ENCODE data around the gene TRMO. TPM values are rescaled to one million over a fixed set of nuclear protein-coding genes. Genes with fewer than 3 reads are reported as not detected.
A peak's percentile ranks its signal among the peaks of the same experiment; 100 is the strongest.

The TRMO gene
- total RNA-seq, 1 donor: 23.9 TPM

DNA sequence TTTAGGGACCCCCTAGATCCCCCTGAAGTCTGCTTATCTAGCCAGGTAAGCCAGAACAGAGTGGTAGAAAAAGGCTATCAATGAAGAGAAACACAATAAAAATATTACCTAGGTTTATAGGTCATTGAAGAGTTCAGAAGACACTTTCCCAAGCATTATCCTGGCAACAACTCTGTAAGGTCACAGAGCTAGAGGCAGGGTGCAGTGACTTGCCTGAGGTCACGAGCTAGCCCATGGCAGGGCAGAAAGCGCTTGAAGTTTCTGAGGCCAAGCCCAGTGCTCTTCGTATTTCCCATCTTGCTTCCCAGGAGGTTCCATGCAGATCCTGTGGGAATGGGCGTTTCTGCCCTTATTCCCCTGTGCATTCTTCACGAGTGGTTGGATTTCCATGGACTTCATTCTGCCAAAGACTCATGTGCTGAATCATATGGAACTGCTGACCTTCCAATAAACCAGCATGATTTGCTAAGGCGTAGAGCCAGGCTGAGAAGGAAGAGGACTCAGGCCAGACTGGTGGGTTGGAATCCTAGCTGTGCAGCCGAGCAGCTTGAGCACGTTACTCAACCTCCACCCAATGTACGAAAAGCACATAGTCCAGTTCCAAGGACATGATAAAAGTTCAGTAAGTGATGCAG is 22.1 kb downstream of the TRMO start:
- H3K79me2 ChIP-seq (ENCODE audit: insufficient read depth, low read length): peaks cover 3% of the 10 kb centered on the region
- no peak for DNase-seq (ENCODE audit: insufficient read length, low spot score, missing footprints)
- H3K4me3 ChIP-seq (ENCODE audit: insufficient read depth, low read length): peak overlapping the region; percentile 6
- H3K9me3 ChIP-seq (ENCODE audit: low read depth, low read length): no peaks in the 10 kb centered on the region
- TF ChIP-seq, protein P1, sequence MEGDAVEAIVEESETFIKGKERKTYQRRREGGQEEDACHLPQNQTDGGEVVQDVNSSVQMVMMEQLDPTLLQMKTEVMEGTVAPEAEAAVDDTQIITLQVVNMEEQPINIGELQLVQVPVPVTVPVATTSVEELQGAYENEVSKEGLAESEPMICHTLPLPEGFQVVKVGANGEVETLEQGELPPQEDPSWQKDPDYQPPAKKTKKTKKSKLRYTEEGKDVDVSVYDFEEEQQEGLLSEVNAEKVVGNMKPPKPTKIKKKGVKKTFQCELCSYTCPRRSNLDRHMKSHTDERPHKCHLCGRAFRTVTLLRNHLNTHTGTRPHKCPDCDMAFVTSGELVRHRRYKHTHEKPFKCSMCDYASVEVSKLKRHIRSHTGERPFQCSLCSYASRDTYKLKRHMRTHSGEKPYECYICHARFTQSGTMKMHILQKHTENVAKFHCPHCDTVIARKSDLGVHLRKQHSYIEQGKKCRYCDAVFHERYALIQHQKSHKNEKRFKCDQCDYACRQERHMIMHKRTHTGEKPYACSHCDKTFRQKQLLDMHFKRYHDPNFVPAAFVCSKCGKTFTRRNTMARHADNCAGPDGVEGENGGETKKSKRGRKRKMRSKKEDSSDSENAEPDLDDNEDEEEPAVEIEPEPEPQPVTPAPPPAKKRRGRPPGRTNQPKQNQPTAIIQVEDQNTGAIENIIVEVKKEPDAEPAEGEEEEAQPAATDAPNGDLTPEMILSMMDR (IDR thresholded peaks at IDR 0.05; ENCODE audit: extremely low read depth, low read depth, low read length): no peak
- H3K36me3 ChIP-seq (ENCODE audit: insufficient read depth, low read length): no peaks in the 10 kb centered on the region
- peak overlapping the region; percentile 74 for H3K27ac ChIP-seq (ENCODE audit: low read depth, low read length)
- no peaks in the 10 kb centered on the region for H3K27me3 ChIP-seq (ENCODE audit: insufficient read depth, low read length)
- H4K20me1 ChIP-seq (ENCODE audit: insufficient read depth, low read length): no peaks in the 10 kb centered on the region
- H2AFZ ChIP-seq (ENCODE audit: low read length): no peak overlapping the region
- H3K4me2 ChIP-seq (ENCODE audit: insufficient read depth, low read length): peak overlapping the region; percentile 61
- H3K4me1 ChIP-seq (ENCODE audit: insufficient read depth, low read length): peaks cover 12% of the 10 kb centered on the region

GRCh38 chr9:97895695-97896332 is 26.5 kb downstream of the TRMO start:
- Histone ChIP-seq H3K79me2 (ENCODE audit: insufficient read depth, low read length) (no peaks in the 10 kb centered on the region), H3K36me3 (ENCODE audit: insufficient read depth, low read length) (no peaks in the 10 kb centered on the region), H2AFZ (ENCODE audit: low read length) (no peak overlapping the region), H3K27me3 (ENCODE audit: insufficient read depth, low read length) (no peaks in the 10 kb centered on the region), H4K20me1 (ENCODE audit: insufficient read depth, low read length) (no peaks in the 10 kb centered on the region), H3K4me1 (ENCODE audit: insufficient read depth, low read length) (peaks cover 11% of the 10 kb centered on the region), H3K9me3 (ENCODE audit: low read depth, low read length) (peaks cover 4% of the 10 kb centered on the region), H3K4me2 (ENCODE audit: insufficient read depth, low read length) (no peak overlapping the region), H3K27ac (ENCODE audit: low read depth, low read length) (no peak overlapping the region), H3K4me3 (ENCODE audit: insufficient read depth, low read length) (no peak overlapping the region)
- TF ChIP-seq, protein P1 (IDR thresholded peaks at IDR 0.05; ENCODE audit: extremely low read depth, low read depth, low read length): peak; percentile 43
- no peak for DNase-seq (ENCODE audit: insufficient read length, low spot score, missing footprints)

DNA sequence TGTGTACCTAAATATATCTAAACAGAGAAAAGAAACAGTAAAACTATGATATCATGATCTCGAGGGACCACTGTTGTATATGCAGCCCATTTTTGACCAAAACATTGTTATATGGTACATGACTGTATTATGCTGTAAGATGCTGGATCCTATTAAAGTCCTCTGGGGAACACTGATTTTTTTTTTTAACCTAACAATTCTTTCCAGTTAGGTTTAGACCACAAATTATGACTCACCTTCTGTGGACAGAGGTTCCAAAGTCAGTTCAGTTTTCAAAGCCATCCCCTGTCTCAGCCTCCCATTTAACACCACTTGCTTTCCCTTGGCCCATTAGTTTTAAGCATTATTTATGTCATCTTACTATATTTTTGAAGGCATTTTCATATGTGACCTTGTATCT is 27.1 kb downstream of the TRMO start:
- Histone ChIP-seq H3K4me1 (ENCODE audit: insufficient read depth, low read length) (peaks cover 5% of the 10 kb centered on the region), H3K27ac (ENCODE audit: low read depth, low read length) (no peak overlapping the region), H2AFZ (ENCODE audit: low read length) (no peak overlapping the region), H3K4me2 (ENCODE audit: insufficient read depth, low read length) (no peak overlapping the region), H3K36me3 (ENCODE audit: insufficient read depth, low read length) (no peaks in the 10 kb centered on the region), H3K4me3 (ENCODE audit: insufficient read depth, low read length) (no peak overlapping the region), H3K27me3 (ENCODE audit: insufficient read depth, low read length) (no peaks in the 10 kb centered on the region), H3K9me3 (ENCODE audit: low read depth, low read length) (peaks cover 4% of the 10 kb centered on the region), H3K79me2 (ENCODE audit: insufficient read depth, low read length) (no peaks in the 10 kb centered on the region), H4K20me1 (ENCODE audit: insufficient read depth, low read length) (no peaks in the 10 kb centered on the region)
- DNase-seq (ENCODE audit: insufficient read length, low spot score, missing footprints): no peak
- TF ChIP-seq, protein P1 (IDR thresholded peaks at IDR 0.05; ENCODE audit: extremely low read depth, low read depth, low read length): no peak

DNA sequence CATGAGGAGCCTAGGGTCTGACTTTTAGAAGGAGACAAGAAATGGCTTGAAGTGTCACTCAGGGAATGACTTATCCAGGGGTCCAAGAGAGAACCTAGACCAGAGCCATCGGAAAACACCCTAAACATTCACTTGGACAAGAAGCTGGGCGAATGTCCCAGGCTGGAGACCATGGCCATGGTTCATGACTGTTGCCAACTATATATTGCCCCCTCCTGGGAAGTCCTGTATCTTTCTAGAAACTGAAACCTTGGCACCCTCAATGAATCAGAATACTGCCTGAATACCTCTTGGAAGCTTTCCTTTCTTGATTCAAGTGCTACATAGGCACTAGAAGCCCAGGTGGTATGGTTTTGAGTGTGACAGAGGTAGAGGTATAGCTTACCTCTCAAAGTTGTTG is 29.9 kb downstream of the TRMO start:
- Histone ChIP-seq H3K4me1 (ENCODE audit: insufficient read depth, low read length) (no peaks in the 10 kb centered on the region), H3K79me2 (ENCODE audit: insufficient read depth, low read length) (no peaks in the 10 kb centered on the region), H3K4me2 (ENCODE audit: insufficient read depth, low read length) (no peak overlapping the region), H3K4me3 (ENCODE audit: insufficient read depth, low read length) (no peak overlapping the region), H3K27ac (ENCODE audit: low read depth, low read length) (no peak overlapping the region), H4K20me1 (ENCODE audit: insufficient read depth, low read length) (no peaks in the 10 kb centered on the region), H3K27me3 (ENCODE audit: insufficient read depth, low read length) (peaks cover 19% of the 10 kb centered on the region), H3K36me3 (ENCODE audit: insufficient read depth, low read length) (no peaks in the 10 kb centered on the region), H2AFZ (ENCODE audit: low read length) (no peak overlapping the region), H3K9me3 (ENCODE audit: low read depth, low read length) (peaks cover 4% of the 10 kb centered on the region)
- no peak for DNase-seq (ENCODE audit: insufficient read length, low spot score, missing footprints)
- TF ChIP-seq, protein P1 (IDR thresholded peaks at IDR 0.05; ENCODE audit: extremely low read depth, low read depth, low read length): no peak

All from osteoblast (primary cell).